ENCODE measurements around the gene VPS45.
"Not testable (repeated sequence)": the region's sequence is repeated elsewhere in the genome, so short reads cannot be mapped to it uniquely, and the experiment has no call there.

VPS45 gene

DNA sequence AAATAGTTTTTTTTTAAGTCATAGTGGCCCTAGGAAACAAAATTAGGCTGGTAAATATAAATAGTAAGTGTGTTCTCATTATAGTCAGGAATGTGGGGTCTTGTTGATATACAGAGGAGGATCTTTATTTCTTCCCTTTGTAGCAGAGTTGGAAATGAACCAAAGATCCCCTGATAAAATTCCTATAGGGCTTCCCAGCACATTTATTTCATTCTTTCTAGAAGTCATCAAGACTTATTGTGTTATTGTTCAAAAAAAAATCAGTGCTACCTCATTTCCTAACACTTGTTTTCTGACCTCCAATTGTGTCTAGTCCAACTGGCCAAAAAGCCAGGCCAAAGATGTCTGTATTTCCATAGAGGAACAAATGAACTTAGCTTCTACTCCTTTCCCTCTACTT, 74.5 kb downstream of the VPS45 start:
- TF ChIP-seq ZNF114 (tag by site-specific recombination; IDR thresholded peaks at IDR 0.05) (no peak), ZNF292 (tag by site-specific recombination; IDR thresholded peaks at IDR 0.05; ENCODE audit: borderline replicate concordance, low read depth) (no peak), ZNF768 (tag by site-specific recombination; IDR thresholded peaks at IDR 0.05) (no peak), ZNF10 (tag by site-specific recombination; IDR thresholded peaks at IDR 0.05) (no peak), ZNF473 (tag by site-specific recombination; IDR thresholded peaks at IDR 0.05) (no peak), HOXA7 (CRISPR knock-in tag; IDR thresholded peaks at IDR 0.05; ENCODE audit: borderline replicate concordance) (no peak), HOXD13 (CRISPR knock-in tag; IDR thresholded peaks at IDR 0.05; ENCODE audit: borderline replicate concordance) (no peak), ZNF837 (tag by site-specific recombination; IDR thresholded peaks at IDR 0.05) (no peak)
- TF ChIP-seq, protein P1, sequence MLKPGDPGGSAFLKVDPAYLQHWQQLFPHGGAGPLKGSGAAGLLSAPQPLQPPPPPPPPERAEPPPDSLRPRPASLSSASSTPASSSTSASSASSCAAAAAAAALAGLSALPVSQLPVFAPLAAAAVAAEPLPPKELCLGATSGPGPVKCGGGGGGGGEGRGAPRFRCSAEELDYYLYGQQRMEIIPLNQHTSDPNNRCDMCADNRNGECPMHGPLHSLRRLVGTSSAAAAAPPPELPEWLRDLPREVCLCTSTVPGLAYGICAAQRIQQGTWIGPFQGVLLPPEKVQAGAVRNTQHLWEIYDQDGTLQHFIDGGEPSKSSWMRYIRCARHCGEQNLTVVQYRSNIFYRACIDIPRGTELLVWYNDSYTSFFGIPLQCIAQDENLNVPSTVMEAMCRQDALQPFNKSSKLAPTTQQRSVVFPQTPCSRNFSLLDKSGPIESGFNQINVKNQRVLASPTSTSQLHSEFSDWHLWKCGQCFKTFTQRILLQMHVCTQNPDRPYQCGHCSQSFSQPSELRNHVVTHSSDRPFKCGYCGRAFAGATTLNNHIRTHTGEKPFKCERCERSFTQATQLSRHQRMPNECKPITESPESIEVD (tag by site-specific recombination; IDR thresholded peaks at IDR 0.05): no peak
- TF ChIP-seq, protein P2, sequence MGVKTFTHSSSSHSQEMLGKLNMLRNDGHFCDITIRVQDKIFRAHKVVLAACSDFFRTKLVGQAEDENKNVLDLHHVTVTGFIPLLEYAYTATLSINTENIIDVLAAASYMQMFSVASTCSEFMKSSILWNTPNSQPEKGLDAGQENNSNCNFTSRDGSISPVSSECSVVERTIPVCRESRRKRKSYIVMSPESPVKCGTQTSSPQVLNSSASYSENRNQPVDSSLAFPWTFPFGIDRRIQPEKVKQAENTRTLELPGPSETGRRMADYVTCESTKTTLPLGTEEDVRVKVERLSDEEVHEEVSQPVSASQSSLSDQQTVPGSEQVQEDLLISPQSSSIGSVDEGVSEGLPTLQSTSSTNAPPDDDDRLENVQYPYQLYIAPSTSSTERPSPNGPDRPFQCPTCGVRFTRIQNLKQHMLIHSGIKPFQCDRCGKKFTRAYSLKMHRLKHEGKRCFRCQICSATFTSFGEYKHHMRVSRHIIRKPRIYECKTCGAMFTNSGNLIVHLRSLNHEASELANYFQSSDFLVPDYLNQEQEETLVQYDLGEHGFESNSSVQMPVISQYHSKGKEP (tag by site-specific recombination; IDR thresholded peaks at IDR 0.05): no peak
- TF ChIP-seq, protein P3, sequence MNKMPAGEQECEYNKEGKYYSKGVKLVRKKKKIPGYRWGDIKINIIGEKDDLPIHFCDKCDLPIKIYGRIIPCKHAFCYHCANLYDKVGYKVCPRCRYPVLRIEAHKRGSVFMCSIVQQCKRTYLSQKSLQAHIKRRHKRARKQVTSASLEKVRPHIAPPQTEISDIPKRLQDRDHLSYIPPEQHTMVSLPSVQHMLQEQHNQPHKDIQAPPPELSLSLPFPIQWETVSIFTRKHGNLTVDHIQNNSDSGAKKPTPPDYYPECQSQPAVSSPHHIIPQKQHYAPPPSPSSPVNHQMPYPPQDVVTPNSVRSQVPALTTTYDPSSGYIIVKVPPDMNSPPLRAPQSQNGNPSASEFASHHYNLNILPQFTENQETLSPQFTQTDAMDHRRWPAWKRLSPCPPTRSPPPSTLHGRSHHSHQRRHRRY (tag by site-specific recombination; IDR thresholded peaks at IDR 0.05): no peak
- H3K4me3 ChIP-seq (ENCODE audit: low read depth, low read length): no peak overlapping the region
- no peaks in the 10 kb centered on the region for H3K4me1 ChIP-seq (ENCODE audit: control insufficient read depth, insufficient read depth, low read length)
- POLR2A ChIA-PET: no interaction called here
- no peaks in the 10 kb centered on the region for H3K9me3 ChIP-seq (ENCODE audit: control insufficient read depth, insufficient read depth, low read depth, low read length)
- H3K36me3 ChIP-seq (ENCODE audit: control insufficient read depth in 2 of 2, insufficient read depth in 1 of 2, low read length in 2 of 2): no peaks in the 10 kb centered on the region; a peak in 1 of 3 replicates
- CTCF ChIA-PET: interaction anchor here (0.7 kb wide), 1 partner anchor 25 kb away, joined by 3 read pairs; no protein-coding TSS in a partner anchor
- no peak overlapping the region for H3K27ac ChIP-seq (ENCODE audit: extremely low read depth, low read depth, low read length)

DNA sequence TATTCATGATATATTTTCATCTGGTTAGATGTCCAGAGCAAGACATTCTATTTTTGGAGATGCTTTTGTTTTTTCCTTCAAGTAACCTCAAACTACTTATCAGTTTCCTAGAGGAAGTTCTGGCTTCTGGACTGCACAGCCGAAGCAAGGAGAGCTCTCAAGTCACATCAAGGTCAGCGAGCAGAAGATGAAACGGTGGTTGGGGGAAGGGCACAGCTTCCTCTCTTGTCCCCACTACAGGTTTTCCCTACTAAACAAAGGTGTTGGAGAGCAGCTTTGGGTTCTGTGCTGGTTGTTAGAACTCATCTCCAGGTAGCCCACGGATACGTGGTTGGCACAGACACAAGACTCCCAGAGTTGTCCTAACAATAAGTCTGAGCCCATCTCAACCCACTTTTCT, 77.0 kb downstream of the VPS45 start:
- CTCF ChIA-PET: interaction anchor here (0.6 to 1.8 kb wide), 4 partner anchors 7 to 1692 kb away, joined by 3 to 6 read pairs (median 3); no protein-coding TSS in a partner anchor
- no peak overlapping the region for H3K4me3 ChIP-seq (ENCODE audit: low read depth, low read length)
- TF ChIP-seq OVOL3 (tag by site-specific recombination; IDR thresholded peaks at IDR 0.05) (no peak), ZNF555 (tag by site-specific recombination; conservative IDR thresholded peaks at IDR 0.05) (no peak), ZNF843 (tag by site-specific recombination; IDR thresholded peaks at IDR 0.05) (no peak), ZNF416 (tag by site-specific recombination; IDR thresholded peaks at IDR 0.05) (no peak)
- TF ChIP-seq, protein P4, sequence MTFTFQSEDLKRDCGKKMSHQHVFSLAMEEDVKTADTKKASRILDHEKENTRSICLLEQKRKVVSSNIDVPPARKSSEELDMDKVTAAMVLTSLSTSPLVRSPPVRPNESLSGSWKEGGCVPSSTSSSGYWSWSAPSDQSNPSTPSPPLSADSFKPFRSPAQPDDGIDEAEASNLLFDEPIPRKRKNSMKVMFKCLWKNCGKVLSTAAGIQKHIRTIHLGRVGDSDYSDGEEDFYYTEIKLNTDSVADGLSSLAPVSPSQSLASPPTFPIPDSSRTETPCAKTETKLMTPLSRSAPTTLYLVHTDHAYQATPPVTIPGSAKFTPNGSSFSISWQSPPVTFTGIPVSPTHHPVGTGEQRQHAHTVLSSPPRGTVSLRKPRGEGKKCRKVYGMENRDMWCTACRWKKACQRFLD (tag by site-specific recombination; IDR thresholded peaks at IDR 0.05): no peak
- TF ChIP-seq, protein P5, sequence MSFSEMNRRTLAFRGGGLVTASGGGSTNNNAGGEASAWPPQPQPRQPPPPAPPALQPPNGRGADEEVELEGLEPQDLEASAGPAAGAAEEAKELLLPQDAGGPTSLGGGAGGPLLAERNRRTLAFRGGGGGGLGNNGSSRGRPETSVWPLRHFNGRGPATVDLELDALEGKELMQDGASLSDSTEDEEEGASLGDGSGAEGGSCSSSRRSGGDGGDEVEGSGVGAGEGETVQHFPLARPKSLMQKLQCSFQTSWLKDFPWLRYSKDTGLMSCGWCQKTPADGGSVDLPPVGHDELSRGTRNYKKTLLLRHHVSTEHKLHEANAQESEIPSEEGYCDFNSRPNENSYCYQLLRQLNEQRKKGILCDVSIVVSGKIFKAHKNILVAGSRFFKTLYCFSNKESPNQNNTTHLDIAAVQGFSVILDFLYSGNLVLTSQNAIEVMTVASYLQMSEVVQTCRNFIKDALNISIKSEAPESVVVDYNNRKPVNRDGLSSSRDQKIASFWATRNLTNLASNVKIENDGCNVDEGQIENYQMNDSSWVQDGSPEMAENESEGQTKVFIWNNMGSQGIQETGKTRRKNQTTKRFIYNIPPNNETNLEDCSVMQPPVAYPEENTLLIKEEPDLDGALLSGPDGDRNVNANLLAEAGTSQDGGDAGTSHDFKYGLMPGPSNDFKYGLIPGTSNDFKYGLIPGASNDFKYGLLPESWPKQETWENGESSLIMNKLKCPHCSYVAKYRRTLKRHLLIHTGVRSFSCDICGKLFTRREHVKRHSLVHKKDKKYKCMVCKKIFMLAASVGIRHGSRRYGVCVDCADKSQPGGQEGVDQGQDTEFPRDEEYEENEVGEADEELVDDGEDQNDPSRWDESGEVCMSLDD (tag by site-specific recombination; IDR thresholded peaks at IDR 0.05): no peak

DNA sequence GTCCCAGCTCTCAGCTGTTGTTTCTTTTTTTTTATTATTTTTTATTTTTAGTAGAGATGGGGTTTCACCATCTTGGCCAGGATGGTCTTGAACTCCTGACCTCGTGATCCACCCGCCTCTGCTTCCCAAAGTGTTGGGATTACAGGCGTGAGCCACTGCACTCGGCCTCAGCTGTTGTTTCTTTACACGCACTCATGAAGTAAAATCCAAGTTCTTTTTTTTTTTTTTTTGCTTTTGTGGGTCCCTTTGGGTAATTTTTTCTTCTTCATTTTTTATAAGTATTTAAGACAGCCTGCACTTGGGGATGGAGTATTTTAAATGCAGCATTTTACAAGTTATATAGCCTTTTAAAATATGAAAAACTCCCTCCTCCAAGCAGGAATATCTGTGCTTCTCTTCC, 78.4 kb downstream of the VPS45 start:
- CTCF ChIA-PET: interaction anchor here (0.6 to 1.8 kb wide), 4 partner anchors 19 to 135 kb away, joined by 3 to 6 read pairs (median 3); no protein-coding TSS in a partner anchor
- H3K36me3 ChIP-seq (ENCODE audit: control insufficient read depth in 2 of 2, insufficient read depth in 1 of 2, low read length in 2 of 2); POLR2A ChIA-PET; H3K27ac ChIP-seq (ENCODE audit: extremely low read depth, low read depth, low read length); H3K9me3 ChIP-seq (ENCODE audit: control insufficient read depth, insufficient read depth, low read depth, low read length); H3K4me1 ChIP-seq (ENCODE audit: control insufficient read depth, insufficient read depth, low read length); H3K4me3 ChIP-seq (ENCODE audit: low read depth, low read length): not testable (repeated sequence)

More for the DNA sequence above, 77.0 kb downstream of the VPS45 start:
- Histone ChIP-seq H3K36me3 (ENCODE audit: control insufficient read depth in 2 of 2, insufficient read depth in 1 of 2, low read length in 2 of 2) (no peaks in the 10 kb centered on the region; a peak in 1 of 3 replicates), H3K4me1 (ENCODE audit: control insufficient read depth, insufficient read depth, low read length) (no peaks in the 10 kb centered on the region), H3K9me3 (ENCODE audit: control insufficient read depth, insufficient read depth, low read depth, low read length) (no peaks in the 10 kb centered on the region), H3K27ac (ENCODE audit: extremely low read depth, low read depth, low read length) (no peak overlapping the region)
- POLR2A ChIA-PET: no interaction called here
